ENCODE results near the gene ZNF554.
A peak's percentile ranks its signal among the peaks of the same experiment; 100 is the strongest.

ZNF554 gene

GRCh38 chr19:2856457-2857050 is 36.9 kb downstream of the ZNF554 start:
- TF ChIP-seq CTCF (conservative IDR thresholded peaks at IDR 0.05), result no peak
- no peak overlapping the region for H3K27ac ChIP-seq

- no peak overlapping the region for H3K27ac ChIP-seq
- no peak for TF ChIP-seq CTCF (conservative IDR thresholded peaks at IDR 0.05)
Measured at GRCh38 chr19:2858864-2859263, 39.2 kb downstream of the ZNF554 start.

GRCh38 chr19:2863816-2864215 is 44.1 kb downstream of the ZNF554 start:
- no peak overlapping the region for H3K27ac ChIP-seq
- no peak for TF ChIP-seq CTCF (conservative IDR thresholded peaks at IDR 0.05)

- H3K27ac ChIP-seq, result no peak overlapping the region
- no peak for TF ChIP-seq CTCF (conservative IDR thresholded peaks at IDR 0.05)
Measured at GRCh38 chr19:2865334-2866100, 45.8 kb downstream of the ZNF554 start.

GRCh38 chr19:2866495-2867024 is 46.9 kb downstream of the ZNF554 start:
- no peak for TF ChIP-seq CTCF (conservative IDR thresholded peaks at IDR 0.05)
- no peak overlapping the region for H3K27ac ChIP-seq

- peak within 1 kb of the TSS; percentile 48 for H3K27ac ChIP-seq
- no peak for TF ChIP-seq CTCF (conservative IDR thresholded peaks at IDR 0.05)
Measured at GRCh38 chr19:2867025-2867991, 47.6 kb downstream of the ZNF554 start, which contains the start of gene ZNF556. Gene ZNF556, plus strand, starts transcription at chr19:2867335. Its CDS starts 87 bp downstream, at chr19:2867422.

Data from VCaP (cell line).